A549 treated with AZD9567 at 1 μM for 4 hours (cell line): Measurements from ENCODE around the gene SMIM11. TPM values are rescaled to one million over a fixed set of nuclear protein-coding genes. Genes with fewer than 3 reads are reported as not detected.

Source experiments
- total RNA-seq: library from RNA; stranded (reverse); fragments of 200-300 nt; extraction: Qiagen RNA extraction; gene quantifications from 5 replicates; pipeline ENCODE4 v1.2.3, GENCODE V29; 2022; ENCODE audit not compliant: insufficient read depth

Gene SMIM11, protein sequence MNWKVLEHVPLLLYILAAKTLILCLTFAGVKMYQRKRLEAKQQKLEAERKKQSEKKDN
- total RNA-seq, result 1.5 to 18.8 TPM (median 7.8 TPM) in 4 of 5 replicates, not detected in the other

DNA sequence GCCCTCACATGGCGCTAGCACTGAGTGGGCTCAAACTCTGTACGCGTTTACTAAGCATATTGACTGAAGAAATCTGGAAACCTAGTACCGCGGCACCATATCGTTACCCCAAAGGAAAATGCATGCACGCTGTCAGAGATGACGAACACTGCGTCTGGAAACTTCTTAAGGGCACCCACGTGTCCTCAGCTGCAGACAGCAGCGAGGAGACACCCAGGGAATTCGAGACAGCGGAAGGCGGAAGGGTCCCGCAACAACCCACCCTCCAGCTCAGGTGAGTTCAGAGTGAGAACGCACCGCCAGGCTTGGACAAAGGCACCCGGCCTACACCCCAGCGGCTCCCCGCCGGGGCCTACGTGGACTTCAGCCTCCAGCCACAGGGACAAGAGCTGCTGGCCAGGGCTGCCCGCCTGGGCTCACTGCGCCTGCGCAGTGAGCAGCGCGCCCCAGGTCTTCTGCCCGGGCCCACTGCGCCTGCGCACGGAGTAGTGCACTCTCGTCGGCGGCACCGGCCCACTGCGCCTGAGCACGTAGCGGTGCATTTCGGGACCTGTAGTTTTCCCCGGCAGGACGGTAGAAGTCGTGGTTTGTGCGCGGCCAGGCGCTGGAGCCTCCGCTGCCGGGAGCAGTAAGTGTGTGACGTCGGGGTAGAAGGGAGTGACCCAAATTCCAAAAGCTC is at the start of gene SMIM11:
Gene SMIM11, plus strand, starts transcription at position 568 of the 679 bp plus-strand sequence. CDS start 3,998 bp downstream, outside the sequence.

DNA sequence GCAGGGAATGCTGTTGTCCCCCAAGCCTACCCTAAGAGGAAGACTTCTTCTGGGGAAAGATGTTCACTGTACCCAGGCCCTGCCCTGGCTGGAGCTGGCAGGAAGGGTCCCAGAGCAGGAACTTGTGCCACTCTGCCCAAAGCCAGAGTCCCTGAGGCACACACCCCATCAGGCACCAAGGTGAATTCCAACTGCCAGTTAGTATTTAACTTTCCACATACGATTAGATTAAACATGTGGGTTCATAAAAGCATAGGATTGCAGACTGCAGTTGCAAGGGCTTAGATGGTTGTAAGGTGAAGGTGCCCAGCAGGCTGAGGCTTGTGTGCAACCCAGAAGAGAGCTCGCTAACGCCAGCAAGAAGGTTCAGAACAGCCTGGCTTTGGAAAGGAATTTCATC is 11.6 kb upstream of the SMIM11 start, which contains the start of gene KCNE2:
Gene KCNE2, plus strand, starts transcription at position 274 of the 400 bp plus-strand sequence. CDS start 6,473 bp downstream, outside the sequence.

DNA sequence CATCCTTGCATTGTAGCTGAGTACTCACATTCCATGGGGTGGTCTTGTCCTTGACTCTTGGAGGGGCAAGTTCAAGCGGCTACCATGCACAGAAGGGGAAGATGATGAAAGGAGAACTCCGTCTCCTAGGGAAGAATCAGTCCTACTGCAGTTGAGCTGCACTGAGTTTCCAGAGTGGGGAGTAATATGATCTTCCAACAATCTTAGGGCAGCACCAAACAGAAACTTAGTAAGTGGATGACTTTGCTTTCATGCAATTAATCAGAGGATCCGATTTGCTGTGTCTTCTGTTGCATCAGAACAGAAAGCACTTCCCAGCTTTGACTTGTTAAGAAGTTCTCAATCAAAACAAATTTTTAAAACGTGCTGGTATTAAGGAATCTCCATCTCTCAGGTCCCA is 48.5 kb downstream of the SMIM11 start, which contains the start of gene SMIM34:
Gene SMIM34, minus strand, starts transcription at position 147 of the 400 bp plus-strand sequence. Its CDS starts 112 bp downstream, at position 35.

Other genes with a start within 250 kb of the SMIM11 start
- not detected in 5 replicates for gene KCNE2, start 11.5 kb upstream of the SMIM11 start, total RNA-seq
- not detected in 5 replicates for gene SMIM34, start 48.4 kb downstream of the SMIM11 start, total RNA-seq
- gene KCNE1, start 136.7 kb downstream of the SMIM11 start, total RNA-seq, result 0.03 to 0.10 TPM in 2 of 5 replicates, not detected in the others
- 10.5 to 12.1 TPM (median 11.2 TPM) in 5 replicates for gene RCAN1, start 239.6 kb downstream of the SMIM11 start, total RNA-seq